Colonic mucosa (tissue), 4 donors: ENCODE measurements around the gene FAN1. TPM values are rescaled to one million over a fixed set of nuclear protein-coding genes. Genes with fewer than 3 reads are reported as not detected.

Experiments
- DNase-seq: peaks from one replicate; pipeline ENCODE4 v3.0.0-alpha.2; 2020
- H3K27ac ChIP-seq: fragments of 200-600 bp; one replicate; pipeline ENCODE4 v1.8.0; 2021
- H3K27me3 ChIP-seq: fragments of 200-600 bp; one replicate; pipeline ENCODE4 v1.8.0; 2021
- H3K36me3 ChIP-seq: fragments of 200-600 bp; one replicate; pipeline ENCODE4 v1.8.0; 2021
- H3K4me1 ChIP-seq: fragments of 200-600 bp; one replicate; pipeline ENCODE4 v1.8.0; 2021; ENCODE audit warnings: mild to moderate bottlenecking
- H3K4me3 ChIP-seq: fragments of 200-600 bp; one replicate; pipeline ENCODE4 v1.8.0; 2021
- H3K9ac ChIP-seq, 2 donors: one replicate each; pipeline ENCODE4 v1.7.0; 2013; ENCODE audit warnings: control low read depth in 2 of 2, low read depth in 2 of 2, low read length in 2 of 2
- H3K9me3 ChIP-seq: fragments of 200-600 bp; one replicate; pipeline ENCODE4 v1.8.0; 2021
- intact Hi-C: fragments of 100-400 bp; cut with DNase I; formaldehyde crosslinking; loops from one replicate; pipeline ENCODE4 v1.14.1; 2022
- total RNA-seq, 2 donors: library from RNA; stranded (reverse); fragmentation: NEBNext Ultra II Directional in 1 of 2; extraction: Animal tissue kit (Norgen Biotek cat#: 25700) in 1 of 2; gene quantifications; one replicate each; pipeline ENCODE4 v1.2.1, GENCODE V29; 2021
- TF ChIP-seq, protein P1 (sequence below): fragments of 200-600 bp; IDR thresholded peaks from one replicate; pipeline ENCODE4 v1.8.0; 2022; ENCODE audit warnings: antibody characterized with exemption, mild to moderate bottlenecking
- donor health status: healthy.
- donor health status: DM: no; HTN: no; CAD: no.
- donor health status: DM: no; HTN: no; CAD: no.

The FAN1 gene
- total RNA-seq, 2 donors from 2014 or later: 12.0 to 22.2 TPM

- peak; percentile 63 for DNase-seq
- Histone ChIP-seq H3K9ac (no peak overlapping the region), H3K4me1 (no peaks in the 10 kb centered on the region), H3K27me3 (no peaks in the 10 kb centered on the region), H3K4me3 (no peak overlapping the region), H3K27ac (peak overlapping the region; percentile 30), H3K9me3 (no peaks in the 10 kb centered on the region), H3K36me3 (no peaks in the 10 kb centered on the region)
- TF ChIP-seq, protein P1, sequence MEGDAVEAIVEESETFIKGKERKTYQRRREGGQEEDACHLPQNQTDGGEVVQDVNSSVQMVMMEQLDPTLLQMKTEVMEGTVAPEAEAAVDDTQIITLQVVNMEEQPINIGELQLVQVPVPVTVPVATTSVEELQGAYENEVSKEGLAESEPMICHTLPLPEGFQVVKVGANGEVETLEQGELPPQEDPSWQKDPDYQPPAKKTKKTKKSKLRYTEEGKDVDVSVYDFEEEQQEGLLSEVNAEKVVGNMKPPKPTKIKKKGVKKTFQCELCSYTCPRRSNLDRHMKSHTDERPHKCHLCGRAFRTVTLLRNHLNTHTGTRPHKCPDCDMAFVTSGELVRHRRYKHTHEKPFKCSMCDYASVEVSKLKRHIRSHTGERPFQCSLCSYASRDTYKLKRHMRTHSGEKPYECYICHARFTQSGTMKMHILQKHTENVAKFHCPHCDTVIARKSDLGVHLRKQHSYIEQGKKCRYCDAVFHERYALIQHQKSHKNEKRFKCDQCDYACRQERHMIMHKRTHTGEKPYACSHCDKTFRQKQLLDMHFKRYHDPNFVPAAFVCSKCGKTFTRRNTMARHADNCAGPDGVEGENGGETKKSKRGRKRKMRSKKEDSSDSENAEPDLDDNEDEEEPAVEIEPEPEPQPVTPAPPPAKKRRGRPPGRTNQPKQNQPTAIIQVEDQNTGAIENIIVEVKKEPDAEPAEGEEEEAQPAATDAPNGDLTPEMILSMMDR: no peak
- intact Hi-C loops: loop anchor here (5.0 kb wide), 1 partner anchor 221 kb away; no protein-coding TSS in a partner anchor
Observed at GRCh38 chr15:30906366-30906765, 2.7 kb downstream of the FAN1 start.

- Histone ChIP-seq H3K4me3 (no peak overlapping the region), H3K9me3 (no peaks in the 10 kb centered on the region), H3K4me1 (no peaks in the 10 kb centered on the region), H3K9ac (no peak overlapping the region), H3K36me3 (no peaks in the 10 kb centered on the region), H3K27me3 (no peaks in the 10 kb centered on the region), H3K27ac (no peak overlapping the region)
- DNase-seq: no peak
- TF ChIP-seq, protein P1: no peak
- intact Hi-C loops: no loop called here
Observed at GRCh38 chr15:30913761-30914160, 10.0 kb downstream of the FAN1 start.

DNA sequence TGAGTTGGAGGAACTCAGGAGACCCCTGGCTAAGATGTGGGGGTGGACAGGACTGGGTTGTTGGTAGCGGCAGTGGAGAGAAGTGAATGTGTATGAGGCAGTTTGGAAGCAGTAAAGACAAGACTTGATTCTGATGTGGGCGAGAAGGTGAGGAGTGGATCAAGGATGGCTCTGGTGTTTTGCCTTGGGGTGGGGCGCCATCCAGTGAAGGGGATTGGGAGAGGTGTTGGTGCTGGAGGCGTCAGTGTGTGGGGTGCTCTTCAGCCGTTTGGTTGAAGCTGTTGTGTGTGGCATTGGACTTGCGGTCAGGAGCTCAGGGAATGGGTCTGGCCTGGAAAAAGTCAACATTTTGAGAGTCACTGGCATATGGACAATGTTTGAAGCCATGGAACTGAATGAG lies 13.3 kb downstream of the FAN1 start:
- no peak overlapping the region for H3K27ac ChIP-seq
- TF ChIP-seq, protein P1: no peak
- H3K4me1 ChIP-seq: no peaks in the 10 kb centered on the region
- H3K36me3 ChIP-seq: no peaks in the 10 kb centered on the region
- no peak for DNase-seq
- H3K9ac ChIP-seq: no peak overlapping the region
- intact Hi-C loops: no loop called here
- no peaks in the 10 kb centered on the region for H3K27me3 ChIP-seq
- H3K9me3 ChIP-seq: no peaks in the 10 kb centered on the region
- no peak overlapping the region for H3K4me3 ChIP-seq

GRCh38 chr15:30917675-30918074 lies 14.0 kb downstream of the FAN1 start:
- H3K36me3 ChIP-seq: no peaks in the 10 kb centered on the region
- H3K27ac ChIP-seq: no peak overlapping the region
- no peaks in the 10 kb centered on the region for H3K27me3 ChIP-seq
- intact Hi-C loops: no loop called here
- H3K4me3 ChIP-seq: no peak overlapping the region
- no peak overlapping the region for H3K9ac ChIP-seq
- H3K4me1 ChIP-seq: no peaks in the 10 kb centered on the region
- TF ChIP-seq, protein P1: no peak
- DNase-seq: no peak
- no peaks in the 10 kb centered on the region for H3K9me3 ChIP-seq

- TF ChIP-seq, protein P1: no peak
- Histone ChIP-seq H3K4me1 (no peaks in the 10 kb centered on the region), H3K4me3 (no peak overlapping the region), H3K9ac (no peak overlapping the region), H3K27ac (no peak overlapping the region), H3K36me3 (no peaks in the 10 kb centered on the region), H3K9me3 (no peaks in the 10 kb centered on the region), H3K27me3 (no peaks in the 10 kb centered on the region)
- DNase-seq: no peak
- intact Hi-C loops: no loop called here
Observed at GRCh38 chr15:30918366-30918765, 14.7 kb downstream of the FAN1 start.
